Mesothelial cell of epicardium (in vitro differentiated cells): Measurements from ENCODE around the gene CMTM4. TPM values are rescaled to one million over a fixed set of nuclear protein-coding genes. Genes with fewer than 3 reads are reported as not detected.

ENCODE experiments used
- DNase-seq, 2 experiments: peaks; one replicate each; pipeline ENCODE4 v3.0.0; 2021; ENCODE audit warnings: low spot score in 2 of 2; ENCODE audit not compliant: unreplicated experiment in 2 of 2
- H3K27ac Mint-ChIP-seq: 2 replicates; pipeline ENCODE4 v1.8.0; 2021; ENCODE audit warnings: mixed read lengths
- H3K27me3 Mint-ChIP-seq: 2 replicates; pipeline ENCODE4 v1.8.0; 2021; ENCODE audit warnings: low read depth, mixed read lengths
- H3K36me3 Mint-ChIP-seq: 2 replicates; pipeline ENCODE4 v1.8.0; 2021; ENCODE audit warnings: mixed read lengths
- H3K4me1 Mint-ChIP-seq: 2 replicates; pipeline ENCODE4 v1.8.0; 2021; ENCODE audit warnings: mixed read lengths
- H3K4me3 Mint-ChIP-seq: 2 replicates; pipeline ENCODE4 v1.8.0; 2021; ENCODE audit warnings: mild to moderate bottlenecking, moderate library complexity, mixed read lengths
- H3K9me3 Mint-ChIP-seq: 2 replicates; pipeline ENCODE4 v1.8.0; 2021; ENCODE audit warnings: mixed read lengths
- total RNA-seq: library from RNA; stranded (reverse); gene quantifications from 3 replicates; pipeline ENCODE4 v1.2.1, GENCODE V29; 2021
- TF ChIP-seq, protein P1 (sequence below): fragments of 200-600 bp; sonication (generic); IDR thresholded peaks from one replicate; pipeline ENCODE4 v1.5.0; 2021; ENCODE audit warnings: antibody characterized with exemption; ENCODE audit not compliant: unreplicated experiment

The CMTM4 gene
- total RNA-seq, 1 donor from 2014 or later = 63.4 TPM

DNA sequence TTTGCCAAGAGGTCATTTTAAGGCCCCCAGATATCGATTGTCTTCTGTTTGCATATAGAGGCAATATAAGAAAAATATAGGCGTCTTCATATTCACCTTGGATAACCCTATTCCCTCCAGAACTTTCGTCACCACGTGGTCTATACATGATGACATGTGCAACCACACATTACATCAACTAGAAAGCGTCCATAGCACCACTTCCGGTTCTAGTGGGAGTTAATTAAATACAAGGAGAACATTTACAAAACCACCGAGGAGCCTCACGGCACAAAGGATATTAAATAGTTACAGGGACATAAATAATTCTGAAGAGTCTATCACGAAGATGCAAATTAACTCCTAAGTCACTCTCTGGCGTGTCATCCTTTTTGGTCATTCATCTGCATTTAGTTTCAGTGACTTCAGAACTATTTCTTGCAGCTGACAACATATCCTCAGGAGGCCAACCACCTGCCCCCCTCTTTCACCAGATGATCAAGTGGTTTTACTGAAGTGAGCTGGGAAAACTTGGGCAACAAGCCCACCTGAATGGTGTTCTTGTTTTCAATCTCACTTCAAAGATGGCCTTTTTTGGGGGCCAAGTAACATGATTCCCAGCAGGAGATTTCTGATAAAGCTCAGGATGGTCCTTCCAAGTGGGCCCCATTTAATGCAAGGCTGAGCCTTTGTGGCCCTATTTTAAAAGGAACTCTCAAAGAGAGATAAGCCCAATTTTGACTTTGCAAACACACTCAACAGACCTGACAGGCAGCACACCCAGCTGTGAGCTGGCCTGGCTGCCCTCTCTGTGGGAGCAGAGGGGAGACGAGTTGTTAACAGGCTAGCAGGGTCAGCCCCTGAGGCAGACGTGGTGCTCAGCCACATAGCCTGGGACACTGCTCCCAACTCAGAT lies 76.8 kb downstream of the CMTM4 start:
- H3K27ac Mint-ChIP-seq = peak overlapping the region; percentile 12
- no peak overlapping the region for H3K4me3 Mint-ChIP-seq
- H3K9me3 Mint-ChIP-seq = no peaks in the 10 kb centered on the region
- H3K36me3 Mint-ChIP-seq = peaks cover 20% of the 10 kb centered on the region
- H3K4me1 Mint-ChIP-seq = peaks cover 41% of the 10 kb centered on the region
- H3K27me3 Mint-ChIP-seq = no peaks in the 10 kb centered on the region
- TF ChIP-seq, protein P1, sequence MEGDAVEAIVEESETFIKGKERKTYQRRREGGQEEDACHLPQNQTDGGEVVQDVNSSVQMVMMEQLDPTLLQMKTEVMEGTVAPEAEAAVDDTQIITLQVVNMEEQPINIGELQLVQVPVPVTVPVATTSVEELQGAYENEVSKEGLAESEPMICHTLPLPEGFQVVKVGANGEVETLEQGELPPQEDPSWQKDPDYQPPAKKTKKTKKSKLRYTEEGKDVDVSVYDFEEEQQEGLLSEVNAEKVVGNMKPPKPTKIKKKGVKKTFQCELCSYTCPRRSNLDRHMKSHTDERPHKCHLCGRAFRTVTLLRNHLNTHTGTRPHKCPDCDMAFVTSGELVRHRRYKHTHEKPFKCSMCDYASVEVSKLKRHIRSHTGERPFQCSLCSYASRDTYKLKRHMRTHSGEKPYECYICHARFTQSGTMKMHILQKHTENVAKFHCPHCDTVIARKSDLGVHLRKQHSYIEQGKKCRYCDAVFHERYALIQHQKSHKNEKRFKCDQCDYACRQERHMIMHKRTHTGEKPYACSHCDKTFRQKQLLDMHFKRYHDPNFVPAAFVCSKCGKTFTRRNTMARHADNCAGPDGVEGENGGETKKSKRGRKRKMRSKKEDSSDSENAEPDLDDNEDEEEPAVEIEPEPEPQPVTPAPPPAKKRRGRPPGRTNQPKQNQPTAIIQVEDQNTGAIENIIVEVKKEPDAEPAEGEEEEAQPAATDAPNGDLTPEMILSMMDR = no peak
- DNase-seq = no peak

DNA sequence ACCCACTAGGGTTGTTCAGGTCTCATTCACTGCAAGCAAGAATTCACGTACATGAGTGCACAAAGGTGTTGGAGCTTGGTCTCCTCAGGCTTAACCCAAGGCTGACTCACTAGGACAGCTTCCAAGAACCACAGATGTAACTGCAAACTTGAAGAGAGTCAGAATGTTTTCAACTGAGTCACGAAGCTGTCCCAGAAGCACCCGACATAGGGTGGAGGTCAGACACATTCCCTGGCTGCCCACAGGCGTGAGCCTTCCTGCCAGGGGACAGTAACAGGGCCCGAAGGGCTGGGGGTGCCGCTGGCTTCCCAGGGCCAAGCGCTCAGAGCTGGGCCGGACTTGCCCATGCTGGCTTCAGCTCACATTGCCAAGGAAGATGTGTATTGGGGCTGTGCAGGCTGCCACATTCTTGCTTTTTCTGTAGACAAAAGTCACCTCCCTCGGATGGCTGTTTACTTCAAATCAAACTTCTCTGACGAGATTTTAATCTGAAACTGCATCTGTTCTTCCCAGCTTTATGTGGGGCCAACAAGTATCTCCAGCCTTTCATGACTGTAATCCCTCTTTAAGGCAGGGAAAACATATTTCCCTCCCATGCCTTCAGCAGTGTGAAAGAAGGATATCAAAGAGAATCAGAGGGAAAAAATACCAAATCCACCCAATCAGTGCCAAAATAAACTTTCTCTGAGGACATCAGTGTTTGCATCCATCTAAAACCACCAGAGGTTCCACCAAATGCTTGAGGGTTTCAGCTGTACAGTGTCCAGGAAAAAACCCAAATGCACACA lies 77.8 kb downstream of the CMTM4 start:
- Mint-ChIP-seq H3K27me3 (no peaks in the 10 kb centered on the region), H3K27ac (peak overlapping the region; percentile 22), H3K36me3 (peaks cover 24% of the 10 kb centered on the region), H3K4me3 (no peak overlapping the region), H3K4me1 (peaks cover 41% of the 10 kb centered on the region), H3K9me3 (no peaks in the 10 kb centered on the region)
- TF ChIP-seq, protein P1 = no peak
- DNase-seq = no peak

DNA sequence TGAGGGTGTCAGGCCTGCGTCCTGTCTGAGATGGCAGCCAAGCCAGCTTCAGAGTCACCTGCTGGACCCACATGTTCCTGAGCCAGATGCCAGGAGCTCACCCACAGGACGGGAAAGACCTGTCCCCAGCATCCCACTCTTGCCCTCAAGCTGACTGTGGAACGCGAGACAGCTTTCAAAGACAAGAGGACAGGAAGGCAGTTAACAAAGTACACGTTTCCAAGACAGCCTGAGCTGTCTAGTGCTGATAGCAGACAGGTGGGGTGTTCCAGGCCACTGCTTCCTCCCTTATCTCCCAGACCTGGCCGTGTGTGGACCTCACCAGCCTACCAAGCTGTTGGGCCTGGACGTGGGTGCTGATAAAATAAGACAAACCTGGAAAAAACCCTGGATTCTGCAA lies 78.8 kb downstream of the CMTM4 start:
- Mint-ChIP-seq H3K9me3 (no peaks in the 10 kb centered on the region), H3K4me1 (peaks cover 39% of the 10 kb centered on the region), H3K27me3 (no peaks in the 10 kb centered on the region), H3K4me3 (no peak overlapping the region), H3K27ac (peak overlapping the region; percentile 79), H3K36me3 (peaks cover 29% of the 10 kb centered on the region)
- no peak for DNase-seq
- TF ChIP-seq, protein P1 = no peak

DNA sequence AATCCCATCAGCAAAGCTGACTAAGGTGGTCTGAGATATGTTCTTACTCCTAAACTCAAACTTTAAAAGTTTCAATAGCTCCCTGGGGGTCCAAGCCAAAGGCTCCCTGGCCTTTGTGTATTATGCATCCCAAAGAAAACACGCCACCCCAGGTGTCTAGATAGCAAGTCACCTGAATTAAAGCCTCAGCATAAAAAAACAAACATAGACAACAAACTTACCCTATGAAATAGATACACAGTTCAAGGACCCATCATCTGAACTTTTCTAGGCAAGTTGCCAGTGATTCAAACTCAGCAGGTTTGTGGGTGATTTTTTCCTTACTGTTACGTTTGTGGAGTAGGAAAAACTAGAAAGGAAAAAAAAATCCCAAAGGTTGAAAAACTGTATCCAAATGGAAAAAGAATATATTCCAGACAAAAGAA lies 79.5 kb downstream of the CMTM4 start:
- Mint-ChIP-seq H3K4me1 (peaks cover 39% of the 10 kb centered on the region), H3K9me3 (no peaks in the 10 kb centered on the region), H3K36me3 (peaks cover 25% of the 10 kb centered on the region), H3K4me3 (no peak overlapping the region), H3K27me3 (no peaks in the 10 kb centered on the region), H3K27ac (peak overlapping the region; percentile 18)
- TF ChIP-seq, protein P1 = no peak
- DNase-seq = no peak

DNA sequence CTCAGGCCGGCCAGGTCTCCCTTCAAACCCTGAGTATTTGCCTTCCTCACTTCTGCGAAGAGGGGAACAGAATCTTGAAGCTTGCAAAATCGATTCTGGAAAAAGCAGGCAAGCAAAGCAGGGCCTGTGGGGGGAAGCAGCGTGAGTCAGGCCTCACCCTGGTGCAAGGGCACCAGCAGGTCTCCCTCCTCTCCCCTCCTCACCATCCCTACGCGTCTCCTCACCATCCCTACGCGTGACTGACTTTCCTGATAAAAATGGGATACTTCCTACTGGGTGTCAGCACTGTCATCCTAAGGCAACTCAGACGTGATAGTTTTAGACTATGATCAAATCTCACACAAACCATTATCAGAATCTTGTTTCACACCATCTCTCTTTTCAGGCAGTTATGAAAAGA lies 80.0 kb downstream of the CMTM4 start:
- no peaks in the 10 kb centered on the region for H3K9me3 Mint-ChIP-seq
- peaks cover 21% of the 10 kb centered on the region for H3K36me3 Mint-ChIP-seq
- H3K27ac Mint-ChIP-seq = peak overlapping the region; percentile 18
- no peaks in the 10 kb centered on the region for H3K27me3 Mint-ChIP-seq
- TF ChIP-seq, protein P1 = no peak
- H3K4me1 Mint-ChIP-seq = peaks cover 39% of the 10 kb centered on the region
- DNase-seq = no peak
- no peak overlapping the region for H3K4me3 Mint-ChIP-seq
